WTC11 (cell line): ENCODE results near the gene PSMG4. TPM values are rescaled to one million over a fixed set of nuclear protein-coding genes. Genes with fewer than 3 reads are reported as not detected.

Experiments
- ATAC-seq: fragments of 200-7000 bp; cut with Tn5 transposase; 2 replicates; pipeline ENCODE4 v1.10.0; 2021; ENCODE audit warnings: mild to moderate bottlenecking, moderate library complexity
- CTCF ChIA-PET: fragments of 300-600 bp; sonication (Branson Sonifier 250); formaldehyde crosslinking; loops from one replicate; lab custom pipeline; 2021; ENCODE audit warnings: antibody characterized with exemption; lab: Charles Lee
- POLR2A ChIA-PET: fragments of 350-600 bp; sonication (Branson Sonifier 250); formaldehyde crosslinking; loops from one replicate; lab custom pipeline; 2021; ENCODE audit warnings: antibody characterized with exemption; lab: Charles Lee
- DNase-seq: peaks from one replicate; pipeline ENCODE4 v3.0.0; 2021; ENCODE audit warnings: low spot score
- H3K27ac Mint-ChIP-seq: 2 replicates; pipeline ENCODE4 v1.8.0; 2021; ENCODE audit warnings: mixed read lengths
- H3K27me3 Mint-ChIP-seq: 2 replicates; pipeline ENCODE4 v1.8.0; 2021; ENCODE audit warnings: low read depth, mild to moderate bottlenecking, moderate library complexity, mixed read lengths
- H3K36me3 Mint-ChIP-seq: 2 replicates; pipeline ENCODE4 v1.8.0; 2021; ENCODE audit warnings: mixed read lengths
- H3K4me1 Mint-ChIP-seq: 2 replicates; pipeline ENCODE4 v1.8.0; 2022; ENCODE audit warnings: mixed read lengths
- H3K4me3 Mint-ChIP-seq: 2 replicates; pipeline ENCODE4 v1.8.0; 2021; ENCODE audit warnings: mild to moderate bottlenecking, moderate library complexity, mixed read lengths
- H3K9me3 Mint-ChIP-seq: 2 replicates; pipeline ENCODE4 v1.8.0; 2021; ENCODE audit warnings: mixed read lengths
- CBFB ChIP-seq: sonication (generic); formaldehyde crosslinking; IDR thresholded peaks from 2 replicates; pipeline ENCODE4 v1.8.1; 2022; ENCODE audit warnings: mild to moderate bottlenecking, low read depth, missing genetic modification reagents
- CREB1 ChIP-seq: sonication (generic); formaldehyde crosslinking; IDR thresholded peaks from 2 replicates; pipeline ENCODE4 v1.8.0; 2023; ENCODE audit warnings: mild to moderate bottlenecking, missing genetic modification reagents
- ELF4 ChIP-seq: sonication (generic); formaldehyde crosslinking; IDR thresholded peaks from 2 replicates; pipeline ENCODE4 v1.8.1; 2022; ENCODE audit warnings: low read depth, mild to moderate bottlenecking, moderate library complexity, missing genetic modification reagents
- EMX1 ChIP-seq: fragments of 250-450 bp; sonication (Bioruptor Pico); IDR thresholded peaks from 2 replicates; pipeline ENCODE4 v1.8.0; 2021; ENCODE audit warnings: mild to moderate bottlenecking
- ETV6 ChIP-seq: sonication (generic); formaldehyde crosslinking; IDR thresholded peaks from 2 replicates; pipeline ENCODE4 v1.8.1; 2022; ENCODE audit warnings: mild to moderate bottlenecking, missing genetic modification reagents
- GRHL2 ChIP-seq: fragments of 250-450 bp; sonication (Bioruptor Pico); IDR thresholded peaks from 2 replicates; pipeline ENCODE4 v1.8.0; 2022; ENCODE audit warnings: mild to moderate bottlenecking, moderate library complexity; ENCODE audit not compliant: insufficient replicate concordance, severe bottlenecking
- GTF2I ChIP-seq: fragments of 250-450 bp; sonication (Bioruptor Pico); conservative IDR thresholded peaks from 2 replicates; pipeline ENCODE4 v1.4.0; 2021; ENCODE audit warnings: mild to moderate bottlenecking
- HMGA2 ChIP-seq: fragments of 250-450 bp; sonication (Bioruptor Pico); IDR thresholded peaks from 2 replicates; pipeline ENCODE4 v1.4.0; 2021; ENCODE audit warnings: mild to moderate bottlenecking, moderate library complexity
- JUN ChIP-seq: sonication (generic); formaldehyde crosslinking; IDR thresholded peaks from 2 replicates; pipeline ENCODE4 v1.8.0; 2023; ENCODE audit warnings: mild to moderate bottlenecking, missing genetic modification reagents
- MYBL2 ChIP-seq: sonication (generic); formaldehyde crosslinking; IDR thresholded peaks from 2 replicates; pipeline ENCODE4 v1.8.1; 2023; ENCODE audit warnings: mild to moderate bottlenecking, moderate library complexity, missing genetic modification reagents
- NR2C2 ChIP-seq: sonication (generic); formaldehyde crosslinking; IDR thresholded peaks from 2 replicates; pipeline ENCODE4 v1.8.0; 2022; ENCODE audit warnings: mild to moderate bottlenecking, missing genetic modification reagents
- PRRX2 ChIP-seq: fragments of 250-450 bp; sonication (Bioruptor Pico); IDR thresholded peaks from 2 replicates; pipeline ENCODE4 v1.8.0; 2021; ENCODE audit warnings: mild to moderate bottlenecking
- RELA ChIP-seq: sonication (generic); formaldehyde crosslinking; IDR thresholded peaks from 2 replicates; pipeline ENCODE4 v1.8.1; 2022; ENCODE audit warnings: missing genetic modification reagents, mild to moderate bottlenecking, borderline replicate concordance
- STAT6 ChIP-seq: sonication (generic); formaldehyde crosslinking; conservative IDR thresholded peaks from 2 replicates; pipeline ENCODE4 v1.8.1; 2023; ENCODE audit warnings: mild to moderate bottlenecking, low read depth, missing genetic modification reagents, moderate library complexity
- TCF7 ChIP-seq: sonication (generic); formaldehyde crosslinking; IDR thresholded peaks from 2 replicates; pipeline ENCODE4 v1.8.0; 2022; ENCODE audit warnings: mild to moderate bottlenecking, low read depth, missing genetic modification reagents, moderate library complexity
- TEAD4 ChIP-seq: sonication (generic); formaldehyde crosslinking; IDR thresholded peaks from 2 replicates; pipeline ENCODE4 v1.8.0; 2022; ENCODE audit warnings: mild to moderate bottlenecking, missing genetic modification reagents
- ZBTB21 ChIP-seq: sonication (generic); formaldehyde crosslinking; IDR thresholded peaks from 2 replicates; pipeline ENCODE4 v1.8.1; 2023; ENCODE audit warnings: mild to moderate bottlenecking, missing genetic modification reagents, borderline replicate concordance
- ZNF232 ChIP-seq: sonication (generic); formaldehyde crosslinking; IDR thresholded peaks from 2 replicates; pipeline ENCODE4 v1.8.0; 2022; ENCODE audit warnings: mild to moderate bottlenecking, missing genetic modification reagents
- ZNF416 ChIP-seq: fragments of 250-450 bp; sonication (Bioruptor Pico); IDR thresholded peaks from 2 replicates; pipeline ENCODE4 v1.9.0; 2021; ENCODE audit warnings: mild to moderate bottlenecking, inconsistent platforms
- ZNF423 ChIP-seq: fragments of 250-450 bp; sonication (Bioruptor Pico); IDR thresholded peaks from 2 replicates; pipeline ENCODE4 v2.1.2; 2022; ENCODE audit warnings: mild to moderate bottlenecking, moderate library complexity
- ZNF532 ChIP-seq: fragments of 250-450 bp; sonication (Bioruptor Pico); IDR thresholded peaks from 2 replicates; pipeline ENCODE4 v1.9.0; 2021; ENCODE audit warnings: mild to moderate bottlenecking, borderline replicate concordance
- total RNA-seq: library from RNA; stranded (reverse); gene quantifications from 3 replicates; pipeline ENCODE4 v1.2.3, GENCODE V29; 2021
- TF ChIP-seq, protein P1 (sequence below): sonication (generic); formaldehyde crosslinking; IDR thresholded peaks from 2 replicates; pipeline ENCODE4 v1.8.1; 2023; ENCODE audit warnings: mild to moderate bottlenecking, missing genetic modification reagents, moderate library complexity
- TF ChIP-seq, protein P2 (sequence below): fragments of 250-450 bp; sonication (Bioruptor Pico); IDR thresholded peaks from 2 replicates; pipeline ENCODE4 v1.8.0; 2021; ENCODE audit warnings: mild to moderate bottlenecking

The PSMG4 gene
- total RNA-seq, 1 experiment from 2014 or later: 38.2 TPM

DNA sequence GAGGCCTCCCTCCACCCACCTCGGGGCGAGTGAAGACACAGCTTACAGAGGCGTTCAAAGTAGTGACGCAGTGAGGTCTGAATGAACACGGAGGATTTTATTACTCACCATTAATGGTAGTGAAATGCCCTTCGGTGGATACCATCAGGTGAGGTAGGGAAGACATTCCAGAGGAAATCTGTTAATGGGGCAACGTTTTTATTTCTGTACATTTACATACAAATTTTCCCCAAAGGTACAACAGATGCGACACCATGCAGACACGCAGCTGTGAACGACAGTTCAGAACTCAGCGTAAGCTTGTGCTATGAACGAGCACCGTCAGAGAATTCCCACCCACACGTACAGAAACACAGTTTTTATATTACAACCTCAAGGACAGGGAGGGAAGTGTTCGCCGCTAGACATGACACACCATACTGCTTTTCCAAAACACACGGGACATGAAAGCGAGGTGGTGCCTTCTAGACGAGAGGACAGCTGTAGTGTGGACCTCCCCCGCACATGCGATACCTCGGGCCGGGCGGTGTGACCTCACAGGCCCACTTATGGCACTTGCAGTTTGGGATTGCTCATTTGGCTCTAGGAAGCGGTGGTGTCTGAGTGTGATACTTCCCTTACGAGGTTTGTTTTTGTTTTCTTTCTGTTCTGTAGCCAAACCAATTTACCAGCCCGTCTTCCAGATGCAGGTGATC is 10.7 kb downstream of the PSMG4 start:
- DNase-seq (no peak), ATAC-seq (no peak)
- no peaks in the 10 kb centered on the region; the same call in 1 of the 2 replicates for H3K9me3 Mint-ChIP-seq
- peaks cover 9% of the 10 kb centered on the region for H3K4me1 Mint-ChIP-seq
- CTCF ChIA-PET: no interaction called here
- peak overlapping the region; percentile 77 for H3K27ac Mint-ChIP-seq
- peaks cover 71% of the 10 kb centered on the region for H3K36me3 Mint-ChIP-seq
- H3K4me3 Mint-ChIP-seq: no peak overlapping the region
- POLR2A ChIA-PET: no interaction called here
- H3K27me3 Mint-ChIP-seq: no peaks in the 10 kb centered on the region
- TF ChIP-seq TEAD4: no peak
- TF ChIP-seq NR2C2: no peak
- TF ChIP-seq JUN (CRISPR knock-in tag): no peak
- no peak for TF ChIP-seq ZNF532 (CRISPR knock-in tag)
- no peak for TF ChIP-seq HMGA2 (CRISPR knock-in tag)
- no peak for TF ChIP-seq TCF7 (CRISPR knock-in tag)
- TF ChIP-seq, protein P1, sequence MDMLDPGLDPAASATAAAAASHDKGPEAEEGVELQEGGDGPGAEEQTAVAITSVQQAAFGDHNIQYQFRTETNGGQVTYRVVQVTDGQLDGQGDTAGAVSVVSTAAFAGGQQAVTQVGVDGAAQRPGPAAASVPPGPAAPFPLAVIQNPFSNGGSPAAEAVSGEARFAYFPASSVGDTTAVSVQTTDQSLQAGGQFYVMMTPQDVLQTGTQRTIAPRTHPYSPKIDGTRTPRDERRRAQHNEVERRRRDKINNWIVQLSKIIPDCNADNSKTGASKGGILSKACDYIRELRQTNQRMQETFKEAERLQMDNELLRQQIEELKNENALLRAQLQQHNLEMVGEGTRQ (CRISPR knock-in tag): no peak
- no peak for TF ChIP-seq MYBL2 (CRISPR knock-in tag)
- TF ChIP-seq, protein P2, sequence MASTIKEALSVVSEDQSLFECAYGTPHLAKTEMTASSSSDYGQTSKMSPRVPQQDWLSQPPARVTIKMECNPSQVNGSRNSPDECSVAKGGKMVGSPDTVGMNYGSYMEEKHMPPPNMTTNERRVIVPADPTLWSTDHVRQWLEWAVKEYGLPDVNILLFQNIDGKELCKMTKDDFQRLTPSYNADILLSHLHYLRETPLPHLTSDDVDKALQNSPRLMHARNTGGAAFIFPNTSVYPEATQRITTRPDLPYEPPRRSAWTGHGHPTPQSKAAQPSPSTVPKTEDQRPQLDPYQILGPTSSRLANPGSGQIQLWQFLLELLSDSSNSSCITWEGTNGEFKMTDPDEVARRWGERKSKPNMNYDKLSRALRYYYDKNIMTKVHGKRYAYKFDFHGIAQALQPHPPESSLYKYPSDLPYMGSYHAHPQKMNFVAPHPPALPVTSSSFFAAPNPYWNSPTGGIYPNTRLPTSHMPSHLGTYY: no peak
- TF ChIP-seq ZBTB21 (CRISPR knock-in tag): no peak
- TF ChIP-seq CBFB (CRISPR knock-in tag): no peak

GRCh38 chr6:3270258-3270657 is 11.5 kb downstream of the PSMG4 start:
- POLR2A ChIA-PET: interaction anchor here (0.7 kb wide), 1 partner anchor 123 kb away, joined by 4 read pairs; no protein-coding TSS in a partner anchor
- Mint-ChIP-seq H3K9me3 (no peaks in the 10 kb centered on the region; the same call in 1 of the 2 replicates), H3K27ac (no peak overlapping the region), H3K36me3 (peaks cover 64% of the 10 kb centered on the region), H3K4me3 (no peak overlapping the region), H3K27me3 (no peaks in the 10 kb centered on the region), H3K4me1 (peaks cover 9% of the 10 kb centered on the region)
- CTCF ChIA-PET: no interaction called here
- no peak for ATAC-seq
- TF ChIP-seq JUN (CRISPR knock-in tag) (no peak), ZNF416 (CRISPR knock-in tag) (no peak), ZNF423 (CRISPR knock-in tag) (no peak), EMX1 (CRISPR knock-in tag) (no peak), ELF4 (CRISPR knock-in tag) (no peak), ETV6 (CRISPR knock-in tag) (no peak), CREB1 (CRISPR knock-in tag) (no peak), PRRX2 (CRISPR knock-in tag) (no peak), GTF2I (CRISPR knock-in tag) (no peak), ZNF532 (CRISPR knock-in tag) (no peak), RELA (CRISPR knock-in tag) (no peak), STAT6 (no peak), GRHL2 (CRISPR knock-in tag) (no peak), ZNF232 (CRISPR knock-in tag) (no peak), CBFB (CRISPR knock-in tag) (no peak)
- DNase-seq: no peak
